ENCODE results near the gene CSMD2.

Gene CSMD2

DNA sequence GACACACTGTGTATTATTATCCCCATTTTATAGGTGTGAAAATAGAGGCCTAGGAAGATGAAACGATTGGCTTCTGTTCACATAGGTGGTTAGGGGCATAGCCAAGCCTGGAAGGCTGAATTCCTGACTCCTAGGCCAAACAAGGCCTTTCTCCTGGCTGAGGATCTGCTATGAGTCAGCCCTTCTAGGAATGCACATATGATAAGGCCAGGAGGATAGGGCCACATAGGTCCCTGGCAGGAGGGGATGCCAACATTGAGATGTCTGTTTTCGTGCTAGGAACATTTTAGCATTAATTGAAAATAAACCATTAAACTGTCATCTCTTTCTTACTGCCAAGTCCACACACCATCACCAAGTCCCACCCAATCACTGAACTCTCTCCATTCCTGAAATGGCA is 9.2 kb downstream of the CSMD2 start:
- DNase-seq (ENCODE audit: low spot score): no peak

- DNase-seq (ENCODE audit: low spot score): no peak
Observed at GRCh38 chr1:34153246-34153645, 11.8 kb downstream of the CSMD2 start.

GRCh38 chr1:34149501-34149900 is 15.5 kb downstream of the CSMD2 start:
- no peak for DNase-seq (ENCODE audit: low spot score)

- no peak for DNase-seq (ENCODE audit: low spot score)
Observed at GRCh38 chr1:34147301-34147700, 17.7 kb downstream of the CSMD2 start.

DNA sequence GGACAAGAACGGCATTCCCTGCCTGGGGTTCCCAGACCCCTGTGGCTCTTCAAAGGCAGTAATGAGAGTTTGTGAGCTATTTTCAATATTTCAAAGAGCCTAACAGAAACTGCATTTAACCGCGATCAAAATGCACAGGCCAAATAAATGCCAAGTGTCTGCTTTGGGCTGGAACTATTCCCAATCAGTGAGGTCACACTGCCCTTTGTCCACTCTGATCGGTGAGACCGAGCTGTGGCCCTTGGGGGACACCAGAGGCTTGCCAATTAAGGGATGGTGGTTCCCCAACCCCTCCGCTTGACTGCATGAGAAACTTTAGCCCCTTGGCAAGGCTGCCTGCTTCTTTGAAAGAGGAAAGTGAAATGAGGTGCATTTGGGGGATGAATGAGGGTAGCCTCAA is 20.3 kb downstream of the CSMD2 start:
- no peak for DNase-seq (ENCODE audit: low spot score)

GRCh38 chr1:34143975-34144374 is 21.1 kb downstream of the CSMD2 start:
- no peak for DNase-seq (ENCODE audit: low spot score)

- DNase-seq (ENCODE audit: low spot score): no peak
Observed at GRCh38 chr1:34140011-34140676, 24.9 kb downstream of the CSMD2 start.

GRCh38 chr1:34137411-34137810 is 27.6 kb downstream of the CSMD2 start:
- no peak for DNase-seq (ENCODE audit: low spot score)

- DNase-seq (ENCODE audit: low spot score): no peak
Observed at GRCh38 chr1:34132161-34132420, 32.9 kb downstream of the CSMD2 start.

- no peak for DNase-seq (ENCODE audit: low spot score)
Observed at GRCh38 chr1:34131396-34132160, 33.5 kb downstream of the CSMD2 start.

DNA sequence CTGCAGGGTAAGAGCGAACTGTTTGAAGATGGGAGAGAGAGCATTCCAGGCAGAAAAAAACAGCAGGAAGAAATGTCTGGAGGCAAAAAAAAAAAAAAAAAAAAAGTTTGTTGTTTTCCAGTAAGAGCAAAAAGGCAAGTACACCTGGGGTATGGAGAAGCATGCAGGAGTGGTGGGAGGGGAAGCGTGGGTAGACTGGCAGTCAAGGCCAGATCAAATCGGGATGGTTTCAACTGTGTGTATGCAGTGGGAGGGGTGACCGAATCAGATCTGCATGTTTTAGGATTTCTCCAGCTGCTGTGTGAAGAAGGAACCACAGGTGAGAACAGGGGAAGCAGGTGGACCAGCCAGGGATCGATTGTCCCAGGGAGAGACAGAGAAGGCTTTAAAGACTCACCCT is 34.7 kb downstream of the CSMD2 start:
- DNase-seq (ENCODE audit: low spot score): no peak

GRCh38 chr1:34129630-34130029 is 35.4 kb downstream of the CSMD2 start:
- DNase-seq (ENCODE audit: low spot score): no peak

DNA sequence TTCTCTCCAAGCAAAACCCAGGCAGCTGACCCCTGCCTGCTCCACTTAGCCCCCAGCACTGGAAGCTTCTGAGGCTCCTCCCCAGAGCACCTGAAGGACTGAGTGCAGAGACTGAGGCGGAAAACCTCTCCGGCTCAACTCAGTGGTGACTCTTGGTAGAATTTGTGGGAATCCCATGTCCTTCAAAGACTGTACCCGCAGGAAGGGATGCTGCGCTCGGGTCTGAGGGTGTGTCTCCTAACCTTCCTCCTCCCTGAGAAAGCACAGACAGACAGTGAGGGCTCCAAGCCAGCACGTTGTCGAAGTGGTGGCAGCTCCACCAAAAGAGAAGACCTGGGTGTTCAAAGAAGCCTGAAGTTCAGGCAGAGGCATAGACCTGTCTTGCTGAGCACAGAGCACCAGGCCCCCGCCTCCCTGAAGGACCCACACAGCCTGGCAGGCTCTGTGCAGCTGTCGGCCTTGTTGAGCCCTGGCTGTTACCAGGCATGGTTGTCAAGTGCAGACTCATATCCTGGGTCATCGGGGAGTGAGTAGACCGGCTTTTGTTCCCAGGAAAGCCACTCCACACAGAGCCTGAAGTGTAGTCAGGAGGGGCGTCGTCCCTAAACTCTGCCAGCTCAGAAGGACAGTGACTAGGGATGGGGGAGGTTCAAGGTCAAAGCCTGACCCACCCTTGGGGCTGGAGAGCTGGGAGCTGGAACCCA is 36.7 kb downstream of the CSMD2 start:
- DNase-seq (ENCODE audit: low spot score): no peak

DNA sequence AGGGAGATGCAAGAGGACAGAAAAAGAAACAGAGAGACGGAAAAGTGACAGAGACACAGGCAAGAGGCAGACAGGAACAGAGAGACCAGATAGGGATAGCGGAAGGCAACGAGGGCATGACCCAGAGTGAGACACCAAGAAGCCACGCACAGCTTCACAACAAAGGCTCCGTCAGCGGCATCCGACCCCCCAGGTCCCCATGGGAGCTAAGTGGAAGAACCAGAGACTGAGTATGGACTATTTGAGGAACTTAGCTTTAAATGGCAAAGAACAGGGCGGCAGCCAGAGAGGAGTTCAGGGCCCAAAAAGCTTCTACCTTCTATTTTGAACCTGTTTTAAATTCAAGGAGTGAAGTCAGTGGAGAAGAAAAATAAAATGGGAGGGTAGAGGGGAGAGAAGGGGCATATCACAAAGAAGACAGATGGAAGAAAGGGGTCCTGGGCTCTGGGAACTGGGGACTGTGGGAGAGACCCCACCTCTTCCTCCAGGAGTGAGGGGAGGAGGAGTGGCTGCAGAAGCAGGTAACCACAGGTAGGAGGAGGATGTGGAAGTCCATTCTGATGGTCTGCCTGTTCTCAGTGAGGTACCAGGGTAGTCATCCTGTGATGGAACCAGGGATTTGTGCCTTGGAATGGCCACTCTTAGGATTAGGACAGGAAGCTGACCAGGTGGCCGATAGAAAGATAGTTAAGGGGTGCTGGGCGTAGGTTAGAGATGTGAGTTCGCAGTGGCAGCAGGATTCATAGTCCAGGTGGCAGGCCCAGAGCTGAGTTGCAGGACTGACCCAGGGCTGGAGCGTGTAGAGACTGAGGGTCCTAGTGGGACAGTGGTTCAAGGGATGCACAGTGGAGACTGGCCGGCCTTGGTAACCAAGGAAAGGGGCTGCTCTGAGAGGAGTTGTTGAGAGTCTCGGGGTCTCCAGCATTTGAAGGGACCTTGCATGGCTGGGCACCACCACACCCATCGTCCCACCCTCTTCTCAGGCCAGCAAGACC is 37.7 kb downstream of the CSMD2 start:
- no peak for DNase-seq (ENCODE audit: low spot score)

GRCh38 chr1:34126486-34126885 is 38.5 kb downstream of the CSMD2 start:
- DNase-seq (ENCODE audit: low spot score): no peak

GRCh38 chr1:34125721-34126380 is 39.2 kb downstream of the CSMD2 start:
- DNase-seq (ENCODE audit: low spot score): no peak

GRCh38 chr1:34122080-34122932 is 42.7 kb downstream of the CSMD2 start:
- DNase-seq (ENCODE audit: low spot score): no peak

- DNase-seq (ENCODE audit: low spot score): no peak
Observed at GRCh38 chr1:34115233-34115632, 49.8 kb downstream of the CSMD2 start.

- DNase-seq (ENCODE audit: low spot score): peak; percentile 54
Observed at GRCh38 chr1:34113887-34114286, 51.1 kb downstream of the CSMD2 start.

DNA sequence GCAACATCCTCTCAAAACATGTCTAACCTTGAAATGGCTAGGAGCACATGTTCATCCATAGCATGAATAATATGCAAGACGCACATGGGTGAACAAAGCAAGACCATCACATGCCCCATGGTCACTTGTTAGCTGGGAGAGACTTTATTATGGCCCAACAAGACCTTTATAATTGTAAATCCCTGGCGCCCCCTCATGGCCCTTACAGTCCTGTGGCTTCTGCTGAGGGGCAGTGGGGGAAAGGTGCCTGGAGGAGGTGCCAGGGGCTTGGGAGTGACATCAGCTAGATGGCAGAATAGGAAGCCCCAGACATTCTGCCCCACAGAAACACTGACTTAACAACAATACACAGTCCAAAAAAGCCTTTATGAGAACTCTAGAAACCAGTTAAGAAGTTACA is 51.7 kb downstream of the CSMD2 start:
- peak; percentile 44 for DNase-seq (ENCODE audit: low spot score)

DNA sequence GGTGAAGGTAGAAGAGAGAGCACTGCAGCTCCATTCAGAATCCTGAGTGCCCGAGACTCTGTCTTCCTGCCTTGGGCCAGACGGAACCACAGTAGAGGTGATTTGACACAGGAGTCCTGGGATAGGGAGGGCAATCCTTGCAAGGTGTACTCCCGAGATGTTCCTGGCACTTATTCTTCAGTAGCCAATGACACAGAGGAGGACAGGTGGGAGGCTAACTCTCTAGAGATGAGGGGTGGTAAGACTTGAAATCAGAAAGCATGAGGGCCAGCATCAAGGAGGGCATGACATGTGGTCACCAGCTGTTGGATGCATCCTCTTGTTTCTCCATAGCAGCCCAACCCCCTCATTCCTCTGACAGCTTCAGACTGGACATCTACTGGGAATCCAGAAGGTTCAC is 56.3 kb downstream of the CSMD2 start:
- no peak for DNase-seq (ENCODE audit: low spot score)
